Tibial nerve (tissue), 4 donors: Measurements from ENCODE around the gene BARHL1. TPM values are rescaled to one million over a fixed set of nuclear protein-coding genes. Genes with fewer than 3 reads are reported as not detected.

ENCODE experiments used
- DNase-seq, 2 donors: peaks; one replicate each; pipeline ENCODE4 v3.0.0-alpha.2; 2019; ENCODE audit warnings: low spot score in 2 of 2
- H3K27ac ChIP-seq, 4 donors: fragments of 200-600 bp; sonication (generic) in 3 of 4; one replicate each; pipeline ENCODE4 v1.5.1; 2017 to 2019; ENCODE audit warnings: mild to moderate bottlenecking in 1 of 4
- H3K27me3 ChIP-seq, 2 donors: fragments of 200-600 bp; sonication (generic) in 1 of 2; one replicate each; pipeline versions ENCODE4 v1.5.1 to v1.6.0; 2017 to 2019
- H3K36me3 ChIP-seq, 3 donors: fragments of 200-600 bp; sonication (generic); one replicate each; pipeline ENCODE4 v1.5.1; 2018 to 2019
- H3K4me1 ChIP-seq, 4 donors: fragments of 200-600 bp; sonication (generic) in 3 of 4; one replicate each; pipeline ENCODE4 v1.5.1; 2017 to 2019
- H3K4me3 ChIP-seq, 4 donors: fragments of 200-600 bp; sonication (generic) in 3 of 4; one replicate each; pipeline ENCODE4 v1.5.1; 2017 to 2019; ENCODE audit warnings: mild to moderate bottlenecking in 1 of 4, moderate library complexity in 1 of 4
- H3K9me3 ChIP-seq, 4 donors: fragments of 200-600 bp; sonication (generic) in 3 of 4; one replicate each; pipeline ENCODE4 v1.5.1; 2017 to 2019
- EP300 ChIP-seq, 2 donors: sonication (generic); formaldehyde crosslinking; IDR thresholded peaks; one replicate each; pipeline ENCODE4 v1.6.1; 2017; ENCODE audit warnings: antibody characterized with exemption in 2 of 2, mild to moderate bottlenecking in 1 of 2
- POLR2A ChIP-seq, 2 donors: fragments of 450-650 bp; IDR thresholded peaks; one replicate each; pipeline ENCODE4 v1.6.1; 2017; ENCODE audit warnings: antibody characterized with exemption in 2 of 2, mild to moderate bottlenecking in 2 of 2, moderate library complexity in 2 of 2
- WGBS, 2 donors: methylation state at CpG; one replicate each; pipeline ENCODE4 v1.1.5; 2018; 5-methylcytosine and 5-hydroxymethylcytosine counted together
- total RNA-seq, 4 donors: library from RNA; depleted of rRNA; stranded (reverse); fragments of >200 nt; gene quantifications; one replicate each; pipeline ENCODE4 v1.1.0, GENCODE V29; 2016
- TF ChIP-seq, protein P1 (sequence below), 5 experiments: fragments of 200-600 bp in 3 of 5; fragments of 450-650 bp in 2 of 5; sonication (generic) in 3 of 5; IDR thresholded peaks; one replicate each; pipeline ENCODE4 v1.5.1; 2016 to 2019; ENCODE audit warnings: antibody characterized with exemption in 5 of 5, mild to moderate bottlenecking in 3 of 5, moderate library complexity in 2 of 5

BARHL1 gene
- total RNA-seq, 4 donors from 2014 or later, result not detected

DNA sequence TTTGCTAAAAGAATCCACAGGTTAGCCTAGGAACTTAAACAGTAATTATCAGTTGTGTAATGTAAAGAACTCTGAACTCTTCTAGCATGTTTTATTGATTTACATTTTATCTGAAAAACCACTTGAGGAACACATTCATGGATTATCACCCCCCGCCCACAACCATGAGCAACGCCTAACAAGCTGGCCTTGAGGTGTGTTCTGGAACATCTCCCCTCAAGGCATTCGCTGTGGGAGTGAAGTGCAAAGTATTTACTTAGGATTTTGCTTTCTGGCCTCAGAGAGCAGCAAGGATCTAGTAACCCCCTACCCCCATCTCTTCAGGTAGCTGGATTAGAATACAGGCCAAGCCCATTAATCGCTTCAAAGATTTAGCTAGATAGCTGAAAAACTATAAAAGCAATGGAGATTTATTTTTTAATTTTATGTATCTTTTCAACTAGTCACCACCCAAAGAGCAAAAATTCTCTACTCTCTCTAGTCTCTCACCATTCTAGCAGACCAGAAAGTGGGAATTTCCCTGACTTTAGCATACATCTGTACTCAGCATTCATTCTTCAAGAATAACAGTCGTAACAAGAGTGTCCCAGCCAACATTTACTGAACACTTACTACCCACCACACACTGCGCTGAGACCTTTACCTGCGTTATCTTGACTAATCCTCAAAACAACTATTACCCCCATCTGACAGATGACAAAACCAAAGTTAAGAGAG lies 50.2 kb downstream of the BARHL1 start:
- 92 to 94% methylated on average over 7 of the region's 7 CpGs for WGBS, 2 donors
- H3K27ac ChIP-seq, result no peak overlapping the region
- no peaks in the 10 kb centered on the region for H3K4me1 ChIP-seq
- no peaks in the 10 kb centered on the region for H3K27me3 ChIP-seq
- no peak for DNase-seq
- peaks cover 3 to 81% (median 18%) of the 10 kb centered on the region in 3 donors for H3K36me3 ChIP-seq
- H3K9me3 ChIP-seq, result no peaks in the 10 kb centered on the region
- no peak overlapping the region for H3K4me3 ChIP-seq
- TF ChIP-seq POLR2A (IDR thresholded peaks at IDR 0.05) (no peak), EP300 (IDR thresholded peaks at IDR 0.05) (no peak)
- TF ChIP-seq, protein P1, sequence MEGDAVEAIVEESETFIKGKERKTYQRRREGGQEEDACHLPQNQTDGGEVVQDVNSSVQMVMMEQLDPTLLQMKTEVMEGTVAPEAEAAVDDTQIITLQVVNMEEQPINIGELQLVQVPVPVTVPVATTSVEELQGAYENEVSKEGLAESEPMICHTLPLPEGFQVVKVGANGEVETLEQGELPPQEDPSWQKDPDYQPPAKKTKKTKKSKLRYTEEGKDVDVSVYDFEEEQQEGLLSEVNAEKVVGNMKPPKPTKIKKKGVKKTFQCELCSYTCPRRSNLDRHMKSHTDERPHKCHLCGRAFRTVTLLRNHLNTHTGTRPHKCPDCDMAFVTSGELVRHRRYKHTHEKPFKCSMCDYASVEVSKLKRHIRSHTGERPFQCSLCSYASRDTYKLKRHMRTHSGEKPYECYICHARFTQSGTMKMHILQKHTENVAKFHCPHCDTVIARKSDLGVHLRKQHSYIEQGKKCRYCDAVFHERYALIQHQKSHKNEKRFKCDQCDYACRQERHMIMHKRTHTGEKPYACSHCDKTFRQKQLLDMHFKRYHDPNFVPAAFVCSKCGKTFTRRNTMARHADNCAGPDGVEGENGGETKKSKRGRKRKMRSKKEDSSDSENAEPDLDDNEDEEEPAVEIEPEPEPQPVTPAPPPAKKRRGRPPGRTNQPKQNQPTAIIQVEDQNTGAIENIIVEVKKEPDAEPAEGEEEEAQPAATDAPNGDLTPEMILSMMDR (IDR thresholded peaks at IDR 0.05), result no peak

DNA sequence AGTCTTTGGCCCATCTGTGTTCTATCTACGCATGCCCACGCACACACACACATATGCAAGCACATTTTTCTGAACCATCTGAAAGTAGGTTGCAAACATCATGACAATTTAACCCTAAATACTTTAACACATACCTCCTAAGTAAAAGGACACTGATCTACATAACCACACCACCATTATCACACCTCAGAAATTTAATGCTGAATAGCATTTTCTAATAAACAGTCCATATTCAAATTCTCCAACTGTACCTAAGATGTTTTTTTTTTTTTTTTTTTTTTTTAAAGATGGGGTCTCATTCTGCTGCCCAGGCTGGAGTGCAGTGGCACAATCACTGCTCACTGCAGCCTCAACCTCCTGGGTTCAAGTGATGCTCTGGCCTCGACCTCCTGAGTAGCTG lies 51.9 kb downstream of the BARHL1 start:
- Histone ChIP-seq H3K27ac (no peak overlapping the region), H3K4me1 (no peaks in the 10 kb centered on the region), H3K4me3 (no peak overlapping the region), H3K27me3 (no peaks in the 10 kb centered on the region), H3K9me3 (no peaks in the 10 kb centered on the region), H3K36me3 (peaks cover 3 to 81% (median 16%) of the 10 kb centered on the region in 3 donors)
- TF ChIP-seq, protein P1 (IDR thresholded peaks at IDR 0.05), result no peak
- no peak for TF ChIP-seq EP300 (IDR thresholded peaks at IDR 0.05)
- no peak for TF ChIP-seq POLR2A (IDR thresholded peaks at IDR 0.05)
- WGBS, 2 donors, result 93 to 94% methylated on average over 3 of the region's 3 CpGs
- DNase-seq, result no peak

DNA sequence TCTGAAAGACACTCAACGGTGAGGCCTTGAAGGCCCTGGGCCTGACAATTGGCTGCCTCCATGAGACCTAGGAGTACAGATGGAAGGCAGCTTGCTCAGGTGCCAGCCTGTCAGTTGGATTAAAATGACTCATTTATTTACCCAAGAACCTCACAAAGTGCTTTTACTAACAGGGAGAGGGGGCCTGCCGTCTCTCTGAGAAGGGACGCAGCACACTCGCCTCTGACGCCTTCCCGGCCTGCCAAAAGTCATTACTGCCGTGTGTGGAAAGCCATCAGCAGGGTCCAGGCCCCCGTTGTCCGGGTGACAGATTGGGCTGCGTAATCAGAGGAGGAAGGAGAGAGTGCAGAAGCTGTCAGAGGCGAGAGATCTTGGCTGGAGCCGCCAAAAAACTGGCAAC lies 54.9 kb downstream of the BARHL1 start:
- 75 to 76% methylated on average over 12 of the region's 12 CpGs for WGBS, 2 donors
- H3K27me3 ChIP-seq, result no peaks in the 10 kb centered on the region
- H3K9me3 ChIP-seq, result no peaks in the 10 kb centered on the region
- no peak for TF ChIP-seq EP300 (IDR thresholded peaks at IDR 0.05)
- no peak for DNase-seq
- H3K27ac ChIP-seq, result no peak overlapping the region
- peaks cover 0 to 83% (median 0%) of the 10 kb centered on the region in 3 donors for H3K36me3 ChIP-seq
- H3K4me3 ChIP-seq, result no peak overlapping the region
- H3K4me1 ChIP-seq, result no peaks in the 10 kb centered on the region

DNA sequence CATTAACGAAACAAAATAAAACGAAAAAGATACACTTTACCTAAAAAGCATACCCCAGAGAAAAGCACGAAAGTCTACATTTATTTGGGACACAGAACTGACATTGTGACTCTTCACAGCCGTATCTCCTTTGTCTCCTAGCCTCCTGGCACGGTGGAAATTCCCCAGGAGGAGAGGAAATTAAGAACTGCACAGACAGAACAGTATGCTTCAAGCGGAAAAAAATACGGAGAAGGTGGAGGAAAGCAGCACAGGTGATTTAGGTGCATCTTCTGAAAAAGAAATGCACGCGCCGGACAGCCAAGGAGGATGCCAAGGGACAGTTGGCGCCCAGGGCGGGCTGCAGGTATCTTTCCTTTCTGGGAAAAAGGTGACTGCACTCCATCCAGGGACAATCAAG lies 55.4 kb downstream of the BARHL1 start:
- Histone ChIP-seq H3K27ac (no peak overlapping the region), H3K36me3 (peaks cover 0 to 83% (median 0%) of the 10 kb centered on the region in 3 donors), H3K27me3 (no peaks in the 10 kb centered on the region), H3K4me1 (no peaks in the 10 kb centered on the region), H3K9me3 (no peaks in the 10 kb centered on the region), H3K4me3 (no peak overlapping the region)
- 88 to 93% methylated on average over 12 of the region's 12 CpGs for WGBS, 2 donors
- no peak for DNase-seq
- TF ChIP-seq EP300 (IDR thresholded peaks at IDR 0.05) (no peak), POLR2A (IDR thresholded peaks at IDR 0.05) (no peak)
- TF ChIP-seq, protein P1 (IDR thresholded peaks at IDR 0.05), result no peak

DNA sequence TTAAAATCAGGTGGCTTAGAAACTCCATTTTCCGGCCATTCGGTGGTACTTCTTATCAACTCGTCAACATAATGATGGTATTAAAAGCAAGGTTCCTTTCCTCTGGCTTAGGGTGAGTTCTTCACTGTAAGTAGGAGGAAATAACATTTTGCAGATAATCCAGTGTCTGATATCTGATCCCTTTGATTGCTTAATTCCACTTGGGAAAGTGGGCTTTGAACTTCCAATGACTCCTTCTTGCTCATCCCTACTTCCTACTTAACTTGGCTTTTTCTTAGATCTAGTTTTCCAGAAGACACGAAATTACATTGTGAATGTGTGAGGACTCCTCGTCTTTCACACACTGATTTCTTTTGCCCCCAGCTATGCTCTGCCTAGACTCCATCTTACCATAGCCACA lies 55.8 kb downstream of the BARHL1 start:
- TF ChIP-seq EP300 (IDR thresholded peaks at IDR 0.05) (no peak), POLR2A (IDR thresholded peaks at IDR 0.05) (no peak)
- TF ChIP-seq, protein P1 (IDR thresholded peaks at IDR 0.05), result no peak
- WGBS, 2 donors, result 84 to 91% methylated on average over 5 of the region's 5 CpGs
- peaks cover 0 to 83% (median 0%) of the 10 kb centered on the region in 3 donors for H3K36me3 ChIP-seq

More for the DNA sequence above, 55.8 kb downstream of the BARHL1 start:
- no peak for DNase-seq
- Histone ChIP-seq H3K9me3 (no peaks in the 10 kb centered on the region), H3K27me3 (no peaks in the 10 kb centered on the region), H3K4me3 (no peak overlapping the region), H3K4me1 (no peaks in the 10 kb centered on the region), H3K27ac (no peak overlapping the region)
